ENCODE results near the gene EED.
"Not testable (repeated sequence)": the region's sequence is repeated elsewhere in the genome, so short reads cannot be mapped to it uniquely, and the experiment has no call there.

The EED gene

DNA sequence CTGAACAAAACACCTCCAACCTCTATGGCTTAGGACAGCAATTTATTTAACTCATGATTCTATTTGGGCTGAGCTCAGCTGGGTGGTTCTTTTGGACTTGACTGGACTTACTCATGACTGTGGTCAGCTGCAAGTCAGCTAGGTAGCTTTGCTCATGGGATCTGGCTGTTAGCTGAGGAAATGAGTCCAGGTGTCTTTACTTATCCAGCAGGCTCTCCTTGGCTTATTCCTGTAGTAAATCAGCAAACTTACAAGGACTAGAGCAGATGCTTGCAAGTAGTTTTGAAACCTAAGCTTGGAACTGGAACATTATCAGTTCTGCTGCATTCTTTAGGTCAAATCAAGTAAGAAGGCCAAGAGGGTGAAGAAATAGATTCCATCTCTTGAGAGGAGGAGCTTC lies 49.5 kb downstream of the EED start:
- no peak overlapping the region for H3K9ac ChIP-seq (ENCODE audit: low read length)
- no peak overlapping the region for H4K8ac ChIP-seq (ENCODE audit: low read depth, low read length)
- no peak overlapping the region for H3K4ac ChIP-seq (ENCODE audit: low read depth, low read length)
- no peaks in the 10 kb centered on the region for H3K79me2 ChIP-seq (ENCODE audit: control insufficient read depth, insufficient read depth, low read length)
- H3K18ac ChIP-seq (ENCODE audit: low read length) = no peak overlapping the region
- H3K27ac ChIP-seq (ENCODE audit: low read depth, low read length) = no peak overlapping the region
- no peaks in the 10 kb centered on the region for H3K79me1 ChIP-seq (ENCODE audit: low read length)
- no peak overlapping the region for H3K4me2 ChIP-seq (ENCODE audit: low read length)
- H2BK5ac ChIP-seq (ENCODE audit: low read length) = no peak overlapping the region
- no peak overlapping the region for H2BK120ac ChIP-seq (ENCODE audit: low read depth, low read length)
- H2AK5ac ChIP-seq (ENCODE audit: low read length) = no peak overlapping the region
- no peak for DNase-seq
- H4K5ac ChIP-seq (ENCODE audit: low read length) = no peak overlapping the region
- H3K4me1 ChIP-seq (ENCODE audit: control insufficient read depth, low read depth, low read length) = no peaks in the 10 kb centered on the region
- H3K27me3 ChIP-seq (ENCODE audit: insufficient read depth, low read length, poor library complexity) = no peaks in the 10 kb centered on the region
- H3K56ac ChIP-seq (ENCODE audit: low read length) = no peak overlapping the region
- H2BK15ac ChIP-seq (replicated peaks; ENCODE audit: low read depth) = no peak overlapping the region
- no peak overlapping the region for H3K4me3 ChIP-seq (ENCODE audit: low read length)
- H3K23ac ChIP-seq (ENCODE audit: low read length) = no peak overlapping the region
- H3K36me3 ChIP-seq (ENCODE audit: control insufficient read depth, insufficient read depth, low read length) = no peaks in the 10 kb centered on the region

GRCh38 chr11:86301742-86302091 lies 57.2 kb downstream of the EED start:
- Histone ChIP-seq H3K27me3 (ENCODE audit: insufficient read depth, low read length, poor library complexity) (no peaks in the 10 kb centered on the region), H3K4me3 (ENCODE audit: low read length) (no peak overlapping the region), H3K79me1 (ENCODE audit: low read length) (no peaks in the 10 kb centered on the region), H3K4me2 (ENCODE audit: low read length) (no peak overlapping the region), H3K4me1 (ENCODE audit: control insufficient read depth, low read depth, low read length) (no peaks in the 10 kb centered on the region), H2AK5ac (ENCODE audit: low read length) (no peak overlapping the region), H2BK120ac (ENCODE audit: low read depth, low read length) (no peak overlapping the region), H3K23ac (ENCODE audit: low read length) (no peak overlapping the region), H3K27ac (ENCODE audit: low read depth, low read length) (no peak overlapping the region), H3K9ac (ENCODE audit: low read length) (no peak overlapping the region), H4K8ac (ENCODE audit: low read depth, low read length) (no peak overlapping the region), H3K36me3 (ENCODE audit: control insufficient read depth, insufficient read depth, low read length) (no peaks in the 10 kb centered on the region), H3K4ac (ENCODE audit: low read depth, low read length) (no peak overlapping the region), H3K56ac (ENCODE audit: low read length) (no peak overlapping the region), H2BK15ac (replicated peaks; ENCODE audit: low read depth) (no peak overlapping the region), H3K79me2 (ENCODE audit: control insufficient read depth, insufficient read depth, low read length) (peaks cover 10% of the 10 kb centered on the region), H4K5ac (ENCODE audit: low read length) (no peak overlapping the region), H3K18ac (ENCODE audit: low read length) (no peak overlapping the region), H2BK5ac (ENCODE audit: low read length) (no peak overlapping the region)
- WGBS (ENCODE audit: extremely low coverage, insufficient coverage, low lambda C conversion rate) = no CpG with 5 or more reads among the region's 6 CpGs
- no peak for DNase-seq

- DNase-seq = peak; percentile 98
- H3K27me3 ChIP-seq (ENCODE audit: insufficient read depth, low read length, poor library complexity) = no peaks in the 10 kb centered on the region
- H2BK15ac ChIP-seq (replicated peaks; ENCODE audit: low read depth) = no peak within 1 kb of the TSS
- H3K79me1 ChIP-seq (ENCODE audit: low read length) = no peaks in the 10 kb centered on the region
- no CpG with 5 or more reads among the region's 30 CpGs for WGBS (ENCODE audit: extremely low coverage, insufficient coverage, low lambda C conversion rate)
- H3K23ac ChIP-seq (ENCODE audit: low read length) = peak within 1 kb of the TSS; percentile 1
- H3K36me3 ChIP-seq (ENCODE audit: control insufficient read depth, insufficient read depth, low read length) = no peaks in the 10 kb centered on the region
- no peak within 1 kb of the TSS for H4K5ac ChIP-seq (ENCODE audit: low read length)
- H3K4ac ChIP-seq (ENCODE audit: low read depth, low read length) = peak within 1 kb of the TSS; percentile 22
- peaks cover 10% of the 10 kb centered on the region for H3K79me2 ChIP-seq (ENCODE audit: control insufficient read depth, insufficient read depth, low read length)
- H3K4me2 ChIP-seq (ENCODE audit: low read length) = peak within 1 kb of the TSS; percentile 48
- peak within 1 kb of the TSS; percentile 94 for H4K8ac ChIP-seq (ENCODE audit: low read depth, low read length)
- peak within 1 kb of the TSS; percentile 19 for H3K18ac ChIP-seq (ENCODE audit: low read length)
- peak within 1 kb of the TSS; percentile 99 for H3K56ac ChIP-seq (ENCODE audit: low read length)
- peak within 1 kb of the TSS; percentile 2 for H2AK5ac ChIP-seq (ENCODE audit: low read length)
- H2BK5ac ChIP-seq (ENCODE audit: low read length) = peak within 1 kb of the TSS; percentile 39
- peak within 1 kb of the TSS; percentile 56 for H3K27ac ChIP-seq (ENCODE audit: low read depth, low read length)
- H3K9ac ChIP-seq (ENCODE audit: low read length) = peak within 1 kb of the TSS; percentile 84
- H2BK120ac ChIP-seq (ENCODE audit: low read depth, low read length) = no peak within 1 kb of the TSS
- H3K4me1 ChIP-seq (ENCODE audit: control insufficient read depth, low read depth, low read length) = no peaks in the 10 kb centered on the region
- peak within 1 kb of the TSS; percentile 78 for H3K4me3 ChIP-seq (ENCODE audit: low read length)
These were observed 57.7 kb downstream of the EED start, which contains the start of gene HIKESHI for GRCh38 chr11:86302092-86302793. TSS of gene HIKESHI (plus strand) at chr11:86302240. CDS start at chr11:86302449, 209 bp downstream.

- Histone ChIP-seq H3K27me3 (ENCODE audit: insufficient read depth, low read length, poor library complexity) (no peaks in the 10 kb centered on the region), H3K79me2 (ENCODE audit: control insufficient read depth, insufficient read depth, low read length) (peaks cover 10% of the 10 kb centered on the region), H3K4me1 (ENCODE audit: control insufficient read depth, low read depth, low read length) (no peaks in the 10 kb centered on the region), H3K79me1 (ENCODE audit: low read length) (no peaks in the 10 kb centered on the region), H4K8ac (ENCODE audit: low read depth, low read length) (no peak overlapping the region), H2BK120ac (ENCODE audit: low read depth, low read length) (no peak overlapping the region), H3K4me2 (ENCODE audit: low read length) (no peak overlapping the region), H4K5ac (ENCODE audit: low read length) (no peak overlapping the region), H3K9ac (ENCODE audit: low read length) (peak overlapping the region; percentile 18), H3K27ac (ENCODE audit: low read depth, low read length) (no peak overlapping the region), H2BK5ac (ENCODE audit: low read length) (no peak overlapping the region), H3K56ac (ENCODE audit: low read length) (no peak overlapping the region), H3K36me3 (ENCODE audit: control insufficient read depth, insufficient read depth, low read length) (no peaks in the 10 kb centered on the region), H3K23ac (ENCODE audit: low read length) (no peak overlapping the region), H3K4ac (ENCODE audit: low read depth, low read length) (no peak overlapping the region), H3K18ac (ENCODE audit: low read length) (no peak overlapping the region), H2AK5ac (ENCODE audit: low read length) (no peak overlapping the region), H2BK15ac (replicated peaks; ENCODE audit: low read depth) (no peak overlapping the region), H3K4me3 (ENCODE audit: low read length) (no peak overlapping the region)
- peak; percentile 5 for DNase-seq
- no CpG with 5 or more reads among the region's 2 CpGs for WGBS (ENCODE audit: extremely low coverage, insufficient coverage, low lambda C conversion rate)
These were observed 58.7 kb downstream of the EED start for GRCh38 chr11:86303257-86303656.

GRCh38 chr11:86308710-86309109 lies 64.2 kb downstream of the EED start:
- WGBS (ENCODE audit: extremely low coverage, insufficient coverage, low lambda C conversion rate) = no CpG with 5 or more reads among the region's 4 CpGs
- not testable (repeated sequence) for H3K9ac ChIP-seq (ENCODE audit: low read length); H3K27ac ChIP-seq (ENCODE audit: low read depth, low read length); H4K5ac ChIP-seq (ENCODE audit: low read length); H3K23ac ChIP-seq (ENCODE audit: low read length); H3K18ac ChIP-seq (ENCODE audit: low read length); H3K4me1 ChIP-seq (ENCODE audit: control insufficient read depth, low read depth, low read length); H3K79me1 ChIP-seq (ENCODE audit: low read length); H3K4me3 ChIP-seq (ENCODE audit: low read length); H3K36me3 ChIP-seq (ENCODE audit: control insufficient read depth, insufficient read depth, low read length); H3K56ac ChIP-seq (ENCODE audit: low read length); H3K27me3 ChIP-seq (ENCODE audit: insufficient read depth, low read length, poor library complexity); H3K4me2 ChIP-seq (ENCODE audit: low read length); H2BK15ac ChIP-seq (replicated peaks; ENCODE audit: low read depth); H2AK5ac ChIP-seq (ENCODE audit: low read length); H3K4ac ChIP-seq (ENCODE audit: low read depth, low read length); H2BK120ac ChIP-seq (ENCODE audit: low read depth, low read length); H3K79me2 ChIP-seq (ENCODE audit: control insufficient read depth, insufficient read depth, low read length); H2BK5ac ChIP-seq (ENCODE audit: low read length); DNase-seq; H4K8ac ChIP-seq (ENCODE audit: low read depth, low read length)

DNA sequence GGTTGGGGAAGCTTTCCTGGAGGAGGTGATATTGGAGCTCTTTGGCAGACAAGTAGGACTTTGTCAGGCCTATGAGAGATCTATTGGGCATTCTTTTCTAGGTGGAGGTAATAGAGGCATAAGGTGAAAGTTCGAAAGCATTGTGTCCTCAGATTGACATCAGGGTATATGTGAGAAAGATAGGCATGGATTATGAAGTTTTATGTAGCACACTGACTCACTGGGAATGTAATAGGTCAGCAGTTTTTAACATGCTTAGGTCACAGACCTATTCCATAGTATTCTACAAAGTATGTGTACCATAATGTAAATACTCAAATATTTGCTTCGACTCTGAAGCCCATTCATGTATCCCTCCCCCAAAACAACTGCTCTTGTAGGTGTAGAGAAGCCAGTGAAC lies 69.2 kb downstream of the EED start:
- WGBS (ENCODE audit: extremely low coverage, insufficient coverage, low lambda C conversion rate) = no CpG with 5 or more reads among the region's 2 CpGs

More for the DNA sequence above, 69.2 kb downstream of the EED start:
- Histone ChIP-seq H2BK15ac (replicated peaks; ENCODE audit: low read depth) (no peak overlapping the region), H3K56ac (ENCODE audit: low read length) (no peak overlapping the region), H3K79me1 (ENCODE audit: low read length) (peaks cover 2% of the 10 kb centered on the region), H3K4me1 (ENCODE audit: control insufficient read depth, low read depth, low read length) (no peaks in the 10 kb centered on the region), H4K5ac (ENCODE audit: low read length) (no peak overlapping the region), H3K18ac (ENCODE audit: low read length) (no peak overlapping the region), H3K4me2 (ENCODE audit: low read length) (no peak overlapping the region), H3K36me3 (ENCODE audit: control insufficient read depth, insufficient read depth, low read length) (no peaks in the 10 kb centered on the region), H2BK120ac (ENCODE audit: low read depth, low read length) (no peak overlapping the region), H3K79me2 (ENCODE audit: control insufficient read depth, insufficient read depth, low read length) (no peaks in the 10 kb centered on the region), H3K27ac (ENCODE audit: low read depth, low read length) (no peak overlapping the region), H4K8ac (ENCODE audit: low read depth, low read length) (no peak overlapping the region), H3K27me3 (ENCODE audit: insufficient read depth, low read length, poor library complexity) (no peaks in the 10 kb centered on the region), H3K23ac (ENCODE audit: low read length) (no peak overlapping the region), H3K4ac (ENCODE audit: low read depth, low read length) (no peak overlapping the region), H3K9ac (ENCODE audit: low read length) (no peak overlapping the region), H2AK5ac (ENCODE audit: low read length) (no peak overlapping the region), H3K4me3 (ENCODE audit: low read length) (no peak overlapping the region), H2BK5ac (ENCODE audit: low read length) (no peak overlapping the region)
- DNase-seq = no peak
